GM12891 (cell line): ENCODE results near the gene PPM1H.

Experiments used
- DNase-seq: peaks from one replicate; pipeline ENCODE4 v3.0.0; 2011; ENCODE audit warnings: low spot score; ENCODE audit not compliant: insufficient read length
- FAIRE-seq: peaks from 2 replicates; lab custom pipeline; 2011; peaks lifted over from hg19 to GRCh38; lab: Jason Lieb, UNC
- PAX5 ChIP-seq: IDR thresholded peaks from 2 replicates; pipeline ENCODE4 v1.6.1; 2011; ENCODE audit warnings: low read length, moderate library complexity, mild to moderate bottlenecking; ENCODE audit not compliant: insufficient read depth, severe bottlenecking
- POLR2A ChIP-seq: IDR thresholded peaks from 2 replicates; pipeline ENCODE4 v1.6.1; 2011; ENCODE audit warnings: low read depth, low read length, control low read depth
- POLR2AphosphoS5 ChIP-seq: IDR thresholded peaks from 2 replicates; pipeline ENCODE4 v1.6.1; 2011; ENCODE audit warnings: low read depth, low read length, control low read depth
- POU2F2 ChIP-seq: IDR thresholded peaks from 2 replicates; pipeline ENCODE4 v1.6.1; 2011; ENCODE audit warnings: low read depth, mild to moderate bottlenecking, control low read depth, low read length, moderate library complexity
- SPI1 ChIP-seq: IDR thresholded peaks from 2 replicates; pipeline ENCODE4 v1.6.1; 2011; ENCODE audit warnings: low read depth, low read length, control low read depth
- TAF1 ChIP-seq: IDR thresholded peaks from 2 replicates; pipeline ENCODE4 v1.6.1; 2011; ENCODE audit warnings: low read depth, low read length, control low read depth

The PPM1H gene

DNA sequence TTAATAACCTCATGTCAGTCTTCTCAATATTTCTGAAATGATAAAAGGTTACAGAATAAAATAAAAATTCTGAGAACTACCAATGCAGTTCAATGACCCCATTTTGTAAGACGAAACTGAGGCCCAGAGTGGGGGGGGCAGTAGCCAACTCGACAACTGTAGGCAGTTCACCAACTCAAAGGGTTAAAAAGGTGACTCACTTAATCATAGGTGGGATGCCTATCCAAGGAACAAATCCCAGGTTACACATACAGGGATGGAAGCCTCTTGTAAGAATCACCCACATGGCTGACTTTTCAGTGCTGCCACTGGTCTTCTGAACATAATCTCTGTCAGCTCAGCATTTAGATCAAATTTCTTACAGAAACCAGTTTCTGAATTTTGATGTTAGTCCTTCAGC lies 10.9 kb downstream of the PPM1H start:
- no peak for TF ChIP-seq PAX5
- TF ChIP-seq TAF1 = no peak
- no peak for TF ChIP-seq POU2F2
- no peak for TF ChIP-seq POLR2AphosphoS5
- no peak for TF ChIP-seq SPI1
- TF ChIP-seq POLR2A = no peak
- DNase-seq (no peak), FAIRE-seq (no peak)

DNA sequence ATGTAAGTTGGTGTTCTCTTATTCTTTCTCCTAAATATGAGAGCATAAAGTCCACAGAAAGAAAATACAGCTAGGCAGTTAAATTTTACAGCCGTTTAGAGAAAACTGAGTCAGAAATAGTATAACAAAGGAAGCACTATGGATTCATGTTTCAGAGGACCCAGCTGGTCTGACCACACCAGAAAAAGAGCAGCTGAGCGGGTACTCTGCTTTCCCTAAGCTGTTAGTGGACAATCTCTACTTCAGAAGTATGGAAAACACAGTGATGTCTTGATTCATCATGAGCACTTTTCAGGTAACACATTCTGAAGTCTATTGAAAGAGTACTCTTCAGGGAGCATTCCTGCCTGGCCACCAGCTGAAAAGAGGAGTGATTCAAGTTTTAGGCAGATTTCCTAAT lies 12.4 kb downstream of the PPM1H start:
- FAIRE-seq (no peak), DNase-seq (no peak)
- TF ChIP-seq PAX5 (no peak), SPI1 (no peak), TAF1 (no peak), POU2F2 (no peak), POLR2AphosphoS5 (no peak), POLR2A (no peak)

DNA sequence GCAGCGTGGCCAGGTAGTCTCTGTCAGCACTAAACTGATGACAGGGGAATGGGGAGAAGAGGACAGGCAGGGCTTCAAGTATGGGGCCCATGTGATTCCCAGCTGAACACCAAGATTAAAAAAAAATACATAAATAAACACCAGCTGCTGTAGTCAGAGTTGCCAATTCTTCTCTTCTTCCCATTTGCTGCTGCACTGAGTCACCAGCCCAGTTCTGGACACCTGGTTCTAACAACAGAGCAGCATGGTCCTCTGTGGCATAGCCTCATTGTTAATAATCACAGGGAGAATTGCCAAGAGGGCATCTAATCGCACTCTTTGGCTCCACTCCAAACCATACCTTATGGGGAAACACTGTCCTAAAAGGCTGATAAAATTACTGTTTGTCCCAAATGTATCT lies 15.1 kb downstream of the PPM1H start:
- TF ChIP-seq POLR2AphosphoS5 = no peak
- FAIRE-seq (no peak), DNase-seq (no peak)

DNA sequence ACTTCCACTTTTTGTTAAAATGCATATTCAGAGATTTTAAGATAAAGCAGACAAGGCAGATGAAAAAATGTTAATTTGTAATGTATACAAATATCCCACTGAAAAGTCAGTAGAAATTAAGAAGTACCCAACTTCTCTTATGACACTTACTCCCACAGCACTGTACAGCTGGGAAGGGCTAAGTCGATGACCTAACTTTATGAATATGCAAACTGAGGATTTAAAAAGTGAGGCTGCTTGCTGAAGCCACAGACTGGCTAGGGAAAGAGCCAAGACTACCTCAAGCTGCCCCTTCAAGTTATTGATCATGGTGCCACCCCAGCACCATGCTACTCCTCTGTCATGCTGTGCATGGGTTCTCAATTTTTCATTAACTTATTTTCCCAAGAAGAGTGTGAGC lies 17.0 kb downstream of the PPM1H start:
- DNase-seq (no peak), FAIRE-seq (no peak)
- TF ChIP-seq POLR2AphosphoS5 (no peak), POLR2A (no peak), SPI1 (no peak), POU2F2 (peak; percentile 28; the same call in 1 of the 2 replicates), PAX5 (no peak), TAF1 (no peak)

DNA sequence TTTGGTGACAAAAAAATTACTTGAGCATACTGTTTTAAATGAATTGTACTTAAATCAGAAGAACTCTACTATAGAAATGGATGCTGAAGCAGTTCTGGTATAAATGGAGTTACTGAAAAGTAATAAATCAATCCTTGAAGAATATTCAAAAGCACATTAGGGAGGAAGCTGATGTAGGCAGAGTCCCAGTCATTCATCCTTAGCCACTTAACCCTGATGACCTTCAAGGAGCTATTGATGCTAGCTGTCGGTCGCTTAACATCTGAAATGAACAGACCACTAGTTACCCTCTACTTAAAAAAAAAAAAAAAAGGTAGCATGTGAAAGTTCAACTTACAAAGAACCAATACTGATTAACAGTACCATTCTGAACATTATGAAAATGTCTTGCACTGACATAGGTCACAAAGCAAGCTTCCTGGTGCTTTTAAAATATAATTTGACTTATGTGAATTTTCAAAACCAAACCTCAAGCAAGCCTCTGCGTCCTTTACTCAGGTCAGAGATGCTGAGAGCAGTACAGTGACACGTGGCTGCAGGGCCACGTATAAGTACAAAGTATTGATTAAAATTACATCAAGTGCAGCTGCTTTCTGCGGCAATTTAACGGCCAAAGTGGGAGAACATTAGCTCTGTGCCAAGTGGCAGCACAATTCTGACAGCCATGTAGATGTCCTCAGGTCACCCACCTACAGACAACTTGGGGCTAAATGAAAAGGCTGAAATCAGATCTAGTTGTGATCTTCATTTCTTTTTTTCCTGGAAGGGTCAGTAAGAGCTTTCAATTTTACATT lies 18.1 kb downstream of the PPM1H start:
- TF ChIP-seq POU2F2 (no peak), TAF1 (no peak), PAX5 (no peak), SPI1 (no peak), POLR2A (no peak), POLR2AphosphoS5 (no peak)
- no peak for DNase-seq
- FAIRE-seq = no peak

DNA sequence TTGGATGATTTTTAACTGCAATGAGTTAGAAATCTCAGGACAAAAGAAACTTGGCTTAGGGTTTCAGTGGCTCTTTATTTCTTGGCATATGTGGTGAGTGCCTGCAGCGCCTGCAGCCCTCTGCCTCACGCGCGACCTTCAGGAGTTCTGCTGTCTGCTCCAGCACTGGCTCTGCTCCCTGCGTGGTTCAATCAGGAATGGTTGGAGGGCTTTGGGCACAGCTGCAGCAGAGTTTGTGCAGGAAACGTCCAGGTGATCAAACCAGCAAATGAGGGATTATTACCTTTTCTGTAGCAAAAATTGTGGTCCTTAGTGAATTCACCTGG lies 19.8 kb downstream of the PPM1H start:
- TF ChIP-seq POLR2A (no peak), SPI1 (no peak), POU2F2 (no peak), POLR2AphosphoS5 (no peak), PAX5 (no peak)
- FAIRE-seq = no peak
- DNase-seq = no peak

DNA sequence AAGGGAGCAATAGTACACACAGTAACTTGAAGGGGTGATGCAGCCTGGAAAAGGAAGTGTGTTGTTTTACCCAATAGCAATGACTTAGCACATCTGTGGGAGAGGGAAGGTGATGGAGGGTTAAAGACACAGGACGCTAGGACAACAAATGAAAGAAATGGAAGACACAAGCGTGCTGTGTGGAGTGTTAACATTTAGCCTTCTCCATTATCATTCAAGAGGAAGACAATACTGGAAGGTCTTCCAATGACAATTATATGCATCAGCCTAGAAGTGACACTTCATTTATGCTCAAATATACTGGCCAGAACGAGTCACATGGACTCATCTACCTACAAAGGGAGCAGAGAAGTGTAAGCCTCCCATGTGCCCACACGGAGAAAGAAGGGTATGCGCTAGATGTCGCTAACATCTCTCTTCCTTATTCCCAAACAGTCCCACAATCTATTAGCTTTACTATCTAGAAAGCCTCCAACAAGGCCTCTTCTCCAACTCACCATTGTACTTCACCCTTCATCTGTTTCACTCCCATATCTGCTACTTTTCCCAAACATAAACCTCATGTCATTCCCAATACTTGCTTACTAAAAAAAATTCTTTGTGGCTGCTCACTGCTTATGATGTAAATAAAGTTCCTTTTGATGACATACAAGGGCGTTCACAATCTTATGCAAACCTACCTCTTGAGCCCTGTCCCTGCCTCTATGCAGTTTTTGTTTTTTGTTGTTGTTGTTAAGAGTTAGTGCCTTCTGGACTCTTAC lies 20.3 kb downstream of the PPM1H start:
- FAIRE-seq = no peak
- no peak for DNase-seq
- no peak for TF ChIP-seq POLR2AphosphoS5
- TF ChIP-seq POU2F2 = no peak
- TF ChIP-seq TAF1 = no peak
- no peak for TF ChIP-seq PAX5
- TF ChIP-seq POLR2A = no peak
- TF ChIP-seq SPI1 = no peak

DNA sequence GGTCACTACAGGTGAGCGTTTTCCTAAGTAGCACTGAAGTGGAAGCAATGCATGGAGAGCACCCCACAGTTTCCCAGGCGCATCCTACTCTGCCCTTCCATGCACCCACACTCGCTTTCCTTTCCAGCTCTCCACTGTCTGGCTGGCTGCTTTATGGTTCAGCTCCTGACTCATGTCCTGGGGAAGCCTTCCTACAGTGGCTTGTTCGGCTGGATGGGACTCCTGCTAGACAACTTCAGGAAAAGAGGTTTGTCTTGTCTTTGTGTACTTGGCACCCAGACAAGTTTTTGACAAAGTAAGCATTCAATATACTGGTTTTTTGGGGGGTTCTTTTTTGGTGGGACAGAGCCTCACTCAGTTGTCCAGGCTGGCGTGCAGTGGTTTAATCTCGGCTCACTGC lies 21.6 kb downstream of the PPM1H start:
- DNase-seq = no peak
- TF ChIP-seq POU2F2 (no peak), PAX5 (no peak), TAF1 (no peak), POLR2A (no peak)
- no peak for FAIRE-seq

DNA sequence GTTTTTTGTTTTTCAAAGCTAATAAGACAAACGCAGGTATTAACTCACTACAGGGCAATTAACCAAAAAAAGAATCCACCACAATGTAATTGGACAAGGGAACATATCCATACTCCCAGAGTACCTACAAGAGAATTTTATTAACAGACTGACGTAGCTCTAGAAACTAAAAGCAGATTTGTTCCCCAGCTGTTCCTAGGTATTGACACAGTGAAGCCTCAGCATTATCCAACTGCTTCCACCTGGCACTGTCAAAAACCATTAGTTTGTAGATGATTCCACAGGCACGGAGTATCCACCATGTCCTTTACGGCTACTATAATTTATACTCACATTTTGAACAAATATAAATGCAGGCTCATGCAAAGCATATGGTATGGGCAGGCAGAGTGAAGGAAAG lies 22.3 kb downstream of the PPM1H start:
- DNase-seq = no peak

DNA sequence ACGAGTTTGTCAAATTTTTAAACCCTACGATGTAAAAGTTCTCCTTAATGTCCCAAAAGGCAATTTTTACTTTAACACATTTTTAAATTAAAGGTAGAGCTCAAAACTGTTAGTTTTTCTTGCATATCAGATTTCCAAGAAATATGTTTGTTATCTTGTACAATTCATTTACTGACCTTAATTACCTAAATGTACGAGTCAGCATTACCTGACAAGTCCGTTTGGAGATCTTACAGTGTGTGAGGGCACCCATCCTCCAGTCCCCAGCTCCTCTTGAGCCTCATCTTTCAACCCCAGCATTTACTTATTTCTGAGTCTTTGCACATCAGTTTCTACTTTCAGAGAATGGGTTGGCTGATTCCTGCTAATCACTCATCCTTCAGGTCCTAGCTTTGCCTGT lies 23.7 kb downstream of the PPM1H start:
- no peak for FAIRE-seq
- DNase-seq = no peak
- TF ChIP-seq POLR2A (no peak), POU2F2 (no peak), POLR2AphosphoS5 (no peak), SPI1 (no peak), TAF1 (no peak), PAX5 (no peak)

More for the DNA sequence above, 22.3 kb downstream of the PPM1H start:
- TF ChIP-seq POLR2A (no peak), PAX5 (no peak), POU2F2 (no peak), POLR2AphosphoS5 (no peak), SPI1 (no peak), TAF1 (no peak)
- no peak for FAIRE-seq
